Ovary (tissue), 3 donors: Measurements from ENCODE around the gene VPS54.

Experiments
- POLR2A ChIP-seq: fragments of 450-650 bp; IDR thresholded peaks from one replicate; pipeline ENCODE4 v1.6.1; 2017; ENCODE audit warnings: antibody characterized with exemption, mild to moderate bottlenecking, moderate library complexity
- TF ChIP-seq, protein P1 (sequence below), 3 donors: fragments of 450-650 bp in 2 of 3; fragments of 200-600 bp in 1 of 3; IDR thresholded peaks; one replicate each; pipeline versions ENCODE4 v1.5.1 to v1.8.0; 2016 to 2022; ENCODE audit warnings: antibody characterized with exemption in 3 of 3, mild to moderate bottlenecking in 1 of 3
- donor health status: DM: no; HTN: no; CAD: no.

DNA sequence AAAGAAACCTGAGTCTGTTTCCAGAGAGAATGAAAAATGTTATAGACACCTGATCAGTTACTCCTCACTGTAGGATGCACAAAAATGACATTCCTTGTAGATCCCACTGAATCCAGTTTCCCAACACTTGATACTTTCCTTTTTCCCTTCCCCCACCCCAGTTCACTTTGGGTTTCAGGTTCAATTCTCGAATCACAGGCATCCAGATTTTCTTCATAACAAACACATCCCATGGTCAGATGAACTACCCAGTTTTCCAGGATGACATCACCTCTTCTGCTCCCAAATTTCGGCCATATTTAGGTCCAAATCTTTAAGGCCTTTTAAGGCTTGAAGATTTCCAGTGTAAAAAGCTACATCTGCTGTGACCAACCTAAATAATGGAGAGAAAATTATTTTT lies 126.1 kb downstream of the VPS54 start:
- TF ChIP-seq, protein P1, sequence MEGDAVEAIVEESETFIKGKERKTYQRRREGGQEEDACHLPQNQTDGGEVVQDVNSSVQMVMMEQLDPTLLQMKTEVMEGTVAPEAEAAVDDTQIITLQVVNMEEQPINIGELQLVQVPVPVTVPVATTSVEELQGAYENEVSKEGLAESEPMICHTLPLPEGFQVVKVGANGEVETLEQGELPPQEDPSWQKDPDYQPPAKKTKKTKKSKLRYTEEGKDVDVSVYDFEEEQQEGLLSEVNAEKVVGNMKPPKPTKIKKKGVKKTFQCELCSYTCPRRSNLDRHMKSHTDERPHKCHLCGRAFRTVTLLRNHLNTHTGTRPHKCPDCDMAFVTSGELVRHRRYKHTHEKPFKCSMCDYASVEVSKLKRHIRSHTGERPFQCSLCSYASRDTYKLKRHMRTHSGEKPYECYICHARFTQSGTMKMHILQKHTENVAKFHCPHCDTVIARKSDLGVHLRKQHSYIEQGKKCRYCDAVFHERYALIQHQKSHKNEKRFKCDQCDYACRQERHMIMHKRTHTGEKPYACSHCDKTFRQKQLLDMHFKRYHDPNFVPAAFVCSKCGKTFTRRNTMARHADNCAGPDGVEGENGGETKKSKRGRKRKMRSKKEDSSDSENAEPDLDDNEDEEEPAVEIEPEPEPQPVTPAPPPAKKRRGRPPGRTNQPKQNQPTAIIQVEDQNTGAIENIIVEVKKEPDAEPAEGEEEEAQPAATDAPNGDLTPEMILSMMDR (IDR thresholded peaks at IDR 0.05), result no peak
- TF ChIP-seq POLR2A, result no peak
